GM18867 (cell line): Measurements from ENCODE around the gene ADARB2.
A peak's percentile ranks its signal among the peaks of the same experiment; 100 is the strongest.
"Not testable (repeated sequence)": the region's sequence is repeated elsewhere in the genome, so short reads cannot be mapped to it uniquely, and the experiment has no call there.

Source experiments
- ATAC-seq: cut with Tn5 transposase; IDR thresholded peaks from one replicate; pipeline ENCODE4 v1.9.1; 2021; ENCODE audit warnings: mild to moderate bottlenecking, moderate library complexity; ENCODE audit not compliant: unreplicated experiment

ADARB2 gene

DNA sequence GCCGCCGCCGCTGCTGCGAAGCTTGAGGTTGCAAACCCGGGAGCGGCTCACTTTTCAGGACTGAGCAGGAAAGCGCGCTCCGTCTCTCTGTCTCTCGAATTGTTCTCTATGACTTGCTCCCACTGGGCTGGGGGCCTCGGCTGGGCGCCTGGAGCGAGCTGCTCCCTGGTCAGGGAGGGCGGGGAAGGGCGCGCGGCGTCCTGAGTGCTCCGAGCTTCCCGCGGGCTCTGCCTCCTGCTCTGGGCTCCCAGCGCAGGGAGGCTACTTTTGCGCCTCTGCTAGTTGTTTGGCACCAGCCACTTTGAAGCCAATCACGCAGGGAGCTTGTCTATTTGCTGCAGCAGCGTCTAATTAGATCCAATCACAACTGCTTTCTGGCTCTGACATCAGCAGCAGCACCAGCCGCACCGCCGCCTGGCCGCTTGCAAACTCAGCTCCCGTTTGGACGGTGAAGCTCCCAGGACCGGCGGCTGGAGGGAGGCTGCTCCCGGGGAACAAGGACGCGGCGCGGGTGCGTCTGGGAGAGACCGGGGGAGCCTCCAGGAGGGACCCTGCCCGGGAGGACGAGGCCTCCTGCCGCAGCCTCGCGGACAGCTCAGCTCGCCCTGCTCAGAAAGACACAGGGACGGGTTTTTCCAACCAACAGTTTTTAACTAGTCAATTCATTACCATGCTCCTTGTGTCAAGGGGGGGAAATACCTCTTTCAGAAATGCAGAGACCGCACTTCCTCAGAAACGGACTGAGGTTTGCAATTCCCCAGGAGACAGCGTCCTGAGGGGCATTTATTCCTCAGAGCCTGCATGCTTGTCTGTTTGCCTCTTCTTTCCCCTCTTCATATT is at the start of gene ADARB2:
ADARB2 (minus strand) TSS at position 304 of the 840 bp plus-strand sequence.
- ATAC-seq = peak; percentile 68

- no peak for ATAC-seq
These were observed 48.5 kb upstream of the ADARB2 start for GRCh38 chr10:1785835-1786234.

GRCh38 chr10:1782841-1783240 is 45.5 kb upstream of the ADARB2 start:
- ATAC-seq = no peak

- no peak for ATAC-seq
These were observed 42.5 kb upstream of the ADARB2 start for GRCh38 chr10:1779796-1780195.

- no peak for ATAC-seq
These were observed 41.1 kb upstream of the ADARB2 start for GRCh38 chr10:1778375-1778969.

- ATAC-seq = no peak
These were observed 38.9 kb upstream of the ADARB2 start for GRCh38 chr10:1776127-1776662.

DNA sequence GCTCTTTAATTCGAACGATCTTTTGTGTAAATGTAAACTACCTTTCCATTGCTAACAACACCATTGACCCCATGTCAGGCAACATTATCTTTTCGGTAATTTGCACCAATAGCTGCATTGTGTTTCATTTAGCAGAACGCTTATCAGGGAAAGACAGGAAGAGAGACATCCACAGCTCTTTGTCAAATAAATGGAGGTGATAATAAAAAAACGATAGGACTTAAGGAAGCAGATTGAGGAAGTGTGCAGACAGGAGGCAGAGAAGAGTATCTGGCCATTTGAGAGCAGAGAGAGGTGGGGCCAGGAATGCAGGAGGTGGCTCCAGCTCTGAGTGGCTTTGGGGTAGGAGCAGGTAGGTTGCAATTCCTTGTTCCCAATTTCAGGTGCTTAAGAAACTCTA is 37.5 kb upstream of the ADARB2 start:
- no peak for ATAC-seq

DNA sequence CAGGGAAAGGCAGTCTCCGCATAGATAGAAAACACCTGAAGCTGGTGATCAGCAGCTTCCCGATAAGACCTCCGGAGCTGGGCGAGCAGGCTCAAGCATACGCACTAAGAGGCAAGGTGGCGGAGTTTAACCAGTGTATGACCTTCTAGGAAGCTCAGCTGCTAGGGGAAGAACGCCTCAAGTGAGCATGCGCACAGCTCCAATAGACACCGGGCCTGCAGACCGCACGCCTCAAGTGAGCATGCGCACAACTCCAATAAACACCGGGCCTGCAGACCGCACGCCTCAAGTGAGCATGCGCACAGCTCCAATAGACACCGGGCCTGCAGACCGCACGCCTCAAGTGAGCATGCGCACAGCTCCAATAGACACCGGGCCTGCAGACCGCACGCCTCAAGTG is 35.9 kb upstream of the ADARB2 start:
- ATAC-seq = not testable (repeated sequence)

DNA sequence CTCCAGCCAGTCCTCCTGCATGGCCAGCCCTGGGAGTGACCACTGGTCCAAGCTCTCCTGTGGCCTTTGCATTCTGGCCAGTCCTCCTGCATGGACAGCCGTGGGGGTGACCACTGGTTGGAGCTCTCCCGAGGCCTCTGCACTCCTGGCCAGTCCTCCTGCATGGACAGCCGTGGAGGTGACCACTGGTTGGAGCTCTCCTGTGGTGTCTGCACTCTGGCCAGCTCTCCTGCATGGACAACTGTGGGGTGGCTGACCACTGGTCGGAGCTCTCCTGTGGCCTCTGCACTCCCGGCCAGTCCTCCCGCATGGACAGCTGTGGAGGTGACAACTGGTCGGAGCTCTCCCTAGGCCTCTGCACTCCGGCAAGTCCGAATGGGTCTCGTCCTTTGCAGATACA is 28.7 kb upstream of the ADARB2 start:
- ATAC-seq = no peak

DNA sequence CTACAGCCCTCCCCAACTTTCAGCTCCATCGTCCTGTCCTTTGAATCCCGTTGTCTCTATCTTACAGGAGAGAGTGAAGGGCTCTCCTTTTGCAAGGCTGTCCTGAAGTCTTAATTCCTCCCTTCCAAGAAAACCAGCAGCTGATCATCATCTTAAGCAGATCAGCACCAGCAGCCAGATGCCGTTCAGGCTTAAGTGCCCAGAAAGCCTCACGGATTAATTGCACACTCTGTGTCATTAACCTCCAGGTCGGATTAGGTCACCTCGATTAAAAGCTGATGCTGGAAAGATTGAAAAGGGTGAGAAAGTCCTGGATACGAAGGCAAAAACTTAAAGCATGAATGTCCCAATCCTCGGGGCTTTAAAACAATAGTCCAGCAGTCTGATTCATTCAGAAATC is 24.8 kb upstream of the ADARB2 start:
- ATAC-seq = no peak

DNA sequence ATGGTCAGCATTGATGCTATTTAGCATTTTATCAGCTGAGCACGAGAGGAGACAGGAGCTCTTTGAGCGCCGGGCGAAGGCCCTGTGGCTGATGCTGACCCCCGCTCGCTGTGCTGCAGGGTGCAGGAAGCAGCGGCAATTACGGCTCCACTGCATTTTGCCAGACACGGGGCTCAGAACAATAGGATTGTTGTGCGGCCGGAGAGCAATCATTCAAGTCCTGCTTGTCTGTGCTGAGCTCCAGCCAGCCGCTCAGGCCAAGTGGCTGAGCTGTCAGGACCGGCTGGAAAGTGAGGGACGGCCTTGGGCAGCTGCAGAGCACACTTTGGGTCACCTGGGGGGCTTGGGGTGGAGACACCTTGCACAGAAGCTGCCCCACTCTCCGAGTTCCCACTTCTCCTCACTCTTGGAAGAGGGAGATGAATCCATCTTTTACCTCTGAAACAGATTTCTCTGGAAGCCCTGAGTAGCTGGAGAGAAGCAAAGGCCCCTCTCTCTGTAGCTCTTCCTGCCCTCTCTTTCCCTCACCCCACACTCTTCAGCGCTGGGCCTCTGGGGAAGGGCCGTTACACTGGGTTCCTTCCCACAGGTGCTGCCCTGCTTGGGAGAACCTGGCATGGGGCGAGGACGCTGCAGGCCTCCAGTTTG is 17.3 kb upstream of the ADARB2 start:
- no peak for ATAC-seq

GRCh38 chr10:1752153-1752552 is 14.8 kb upstream of the ADARB2 start:
- no peak for ATAC-seq

DNA sequence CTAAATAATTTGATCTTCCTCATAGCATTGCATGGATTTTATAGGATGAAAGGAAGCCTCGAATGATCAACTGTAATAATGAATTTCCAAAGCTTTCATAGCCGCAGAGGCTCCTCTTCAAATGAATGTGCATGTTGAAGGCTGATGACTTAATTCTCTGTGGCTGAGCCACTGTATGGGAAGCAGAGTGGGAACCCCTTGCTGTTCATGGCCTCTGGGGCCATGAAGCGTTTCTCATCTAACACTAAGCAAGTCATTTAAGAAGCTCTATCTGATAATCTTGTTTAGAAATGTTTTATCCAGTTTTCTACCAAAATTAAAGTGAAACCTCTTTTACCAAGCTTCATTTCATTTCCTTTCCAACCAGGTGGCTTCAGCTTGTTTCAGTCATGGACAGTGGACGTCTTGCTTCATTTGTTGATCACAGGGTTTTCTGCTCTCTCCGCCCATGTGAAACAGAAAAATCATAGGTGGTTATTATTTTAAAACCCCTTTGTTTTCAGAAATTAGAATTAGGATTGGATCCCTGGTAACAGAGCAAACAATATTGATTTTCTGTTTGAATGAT is 10.3 kb upstream of the ADARB2 start:
- no peak for ATAC-seq

GRCh38 chr10:1746796-1747195 is 9.5 kb upstream of the ADARB2 start:
- ATAC-seq = no peak

GRCh38 chr10:1745780-1746456 is 8.6 kb upstream of the ADARB2 start:
- ATAC-seq = no peak

DNA sequence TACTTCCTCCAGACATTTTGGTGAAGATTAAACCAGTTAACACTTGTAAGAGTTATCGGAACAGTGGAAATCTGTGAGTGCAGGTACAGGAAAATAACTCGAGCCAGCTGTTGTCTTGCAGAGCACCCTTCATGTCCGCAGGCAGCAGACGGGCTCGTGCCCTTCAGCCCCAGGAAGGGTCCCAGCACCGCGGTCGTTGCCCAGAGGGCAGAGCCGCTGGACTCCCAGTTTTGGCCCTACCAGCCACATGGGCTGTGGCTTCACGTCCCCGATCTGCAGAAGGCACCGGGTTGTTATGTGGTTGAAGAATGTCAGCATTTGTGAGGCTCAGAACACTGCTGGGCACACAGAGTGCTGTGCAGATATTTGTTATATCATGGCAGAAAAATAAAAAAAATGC is 7.2 kb upstream of the ADARB2 start:
- ATAC-seq = no peak

GRCh38 chr10:1743141-1743540 is 5.8 kb upstream of the ADARB2 start:
- ATAC-seq = no peak

DNA sequence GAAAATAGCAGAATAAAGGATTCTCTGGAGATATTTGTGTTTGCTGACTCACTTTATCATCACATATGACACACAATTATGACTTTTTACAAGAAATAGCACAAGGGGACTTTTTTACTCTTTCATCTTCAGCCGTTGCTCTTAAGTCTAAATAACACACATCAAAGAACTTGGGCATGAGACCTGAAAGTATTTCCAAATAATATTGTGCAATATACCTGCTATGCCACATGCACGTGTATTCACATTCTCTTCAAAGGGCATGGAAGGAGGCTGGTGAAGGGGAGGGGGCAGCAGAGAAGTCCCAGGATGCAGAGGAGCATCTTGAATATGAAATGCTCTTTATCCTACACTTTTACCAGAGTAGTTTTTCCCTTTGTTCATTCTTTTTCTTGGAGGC is 4.1 kb upstream of the ADARB2 start:
- ATAC-seq = no peak

GRCh38 chr10:1739751-1740150 is 2.4 kb upstream of the ADARB2 start:
- no peak for ATAC-seq

DNA sequence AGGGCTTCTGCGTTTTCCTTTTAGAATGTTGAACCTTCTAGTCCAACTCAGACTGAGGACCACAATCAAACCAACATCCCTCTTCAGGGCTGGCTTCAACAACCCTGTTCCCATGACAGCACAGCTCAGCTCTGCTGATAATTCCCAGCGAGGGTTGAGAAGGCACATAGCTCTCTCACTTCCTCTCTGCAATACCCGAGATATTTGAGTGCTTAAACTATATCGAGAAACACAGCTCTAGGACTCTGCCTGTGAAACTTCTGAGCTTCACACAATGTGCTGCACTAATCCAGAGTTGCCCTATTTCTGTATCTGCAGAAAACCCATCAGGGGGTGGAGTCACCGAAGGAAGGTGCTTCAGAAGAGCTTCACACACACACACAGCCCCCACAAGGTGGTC is 1.6 kb upstream of the ADARB2 start:
- ATAC-seq = peak; percentile 61

DNA sequence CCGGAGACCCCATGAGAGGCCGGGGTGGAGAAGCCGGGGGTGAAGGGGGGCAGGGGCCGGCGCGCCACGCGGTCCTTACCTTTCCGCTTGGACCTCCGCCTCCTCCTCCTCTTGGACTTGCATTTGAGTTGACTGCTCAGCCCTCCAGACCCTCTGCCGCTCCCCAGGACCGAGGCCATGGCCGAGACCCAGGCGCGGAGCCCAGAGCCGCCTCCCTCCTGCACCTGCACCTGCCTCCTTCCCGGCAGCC is 428 bp downstream of the ADARB2 start:
- no peak for ATAC-seq
